ENCODE data around the gene TUBB1. TPM values are rescaled to one million over a fixed set of nuclear protein-coding genes. Genes with fewer than 3 reads are reported as not detected.

The TUBB1 gene
- total and polyA plus RNA-seq, 2 of the 13 experiments (the other 11 are each of a cell fraction or from before 2014, with no cell fraction given) = 0.11 to 57.6 TPM

GRCh38 chr20:58995461-58996225 lies 23.6 kb upstream of the TUBB1 start (continued):
- TF ChIP-seq ZNF580 (CRISPR knock-in tag; IDR thresholded peaks at IDR 0.05; ENCODE audit: borderline replicate concordance, low read depth) = 0 out of 2 replicates have a peak, but pooled peaks have one; percentile 12
- no peak for TF ChIP-seq HOXA9 (CRISPR knock-in tag; IDR thresholded peaks at IDR 0.05; ENCODE audit: borderline replicate concordance)
- TF ChIP-seq HNRNPLL (IDR thresholded peaks at IDR 0.05; ENCODE audit: low read depth, low read length, poor library complexity, severe bottlenecking) = no peak
- no peak for TF ChIP-seq ZNF280D (CRISPR knock-in tag; IDR thresholded peaks at IDR 0.05)
- no peak for TF ChIP-seq ISX (CRISPR knock-in tag; conservative IDR thresholded peaks at IDR 0.05)
- no peak for TF ChIP-seq IKZF4 (CRISPR knock-in tag; IDR thresholded peaks at IDR 0.05; ENCODE audit: borderline replicate concordance, low read depth, not compliant biosample characterization)
- TF ChIP-seq HOMEZ (CRISPR knock-in tag; IDR thresholded peaks at IDR 0.05; ENCODE audit: low read depth) = 0 out of 2 replicates have a peak, but pooled peaks have one; percentile 51
- TF ChIP-seq, protein P1, sequence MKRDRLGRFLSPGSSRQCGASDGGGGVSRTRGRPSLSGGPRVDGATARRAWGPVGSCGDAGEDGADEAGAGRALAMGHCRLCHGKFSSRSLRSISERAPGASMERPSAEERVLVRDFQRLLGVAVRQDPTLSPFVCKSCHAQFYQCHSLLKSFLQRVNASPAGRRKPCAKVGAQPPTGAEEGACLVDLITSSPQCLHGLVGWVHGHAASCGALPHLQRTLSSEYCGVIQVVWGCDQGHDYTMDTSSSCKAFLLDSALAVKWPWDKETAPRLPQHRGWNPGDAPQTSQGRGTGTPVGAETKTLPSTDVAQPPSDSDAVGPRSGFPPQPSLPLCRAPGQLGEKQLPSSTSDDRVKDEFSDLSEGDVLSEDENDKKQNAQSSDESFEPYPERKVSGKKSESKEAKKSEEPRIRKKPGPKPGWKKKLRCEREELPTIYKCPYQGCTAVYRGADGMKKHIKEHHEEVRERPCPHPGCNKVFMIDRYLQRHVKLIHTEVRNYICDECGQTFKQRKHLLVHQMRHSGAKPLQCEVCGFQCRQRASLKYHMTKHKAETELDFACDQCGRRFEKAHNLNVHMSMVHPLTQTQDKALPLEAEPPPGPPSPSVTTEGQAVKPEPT (CRISPR knock-in tag; IDR thresholded peaks at IDR 0.05; ENCODE audit: low read depth) = no peak
- TF ChIP-seq SP1 (IDR thresholded peaks at IDR 0.05) = no peak
- TF ChIP-seq SP1 (CRISPR knock-in tag; IDR thresholded peaks at IDR 0.05) = no peak
- TF ChIP-seq ELF3 (CRISPR knock-in tag; IDR thresholded peaks at IDR 0.05) = peak; percentile 58; the same call in 1 of the 2 replicates
- TF ChIP-seq SMYD3 (CRISPR knock-in tag; IDR thresholded peaks at IDR 0.05) = no peak
- TF ChIP-seq RNF2 (conservative IDR thresholded peaks at IDR 0.05; ENCODE audit: low read depth) = no peak
- no peak for TF ChIP-seq TCF7 (IDR thresholded peaks at IDR 0.05; ENCODE audit: low read depth)
- peak; percentile 62 for TF ChIP-seq FOXP4 (CRISPR knock-in tag; IDR thresholded peaks at IDR 0.05)
- TF ChIP-seq, protein P2, sequence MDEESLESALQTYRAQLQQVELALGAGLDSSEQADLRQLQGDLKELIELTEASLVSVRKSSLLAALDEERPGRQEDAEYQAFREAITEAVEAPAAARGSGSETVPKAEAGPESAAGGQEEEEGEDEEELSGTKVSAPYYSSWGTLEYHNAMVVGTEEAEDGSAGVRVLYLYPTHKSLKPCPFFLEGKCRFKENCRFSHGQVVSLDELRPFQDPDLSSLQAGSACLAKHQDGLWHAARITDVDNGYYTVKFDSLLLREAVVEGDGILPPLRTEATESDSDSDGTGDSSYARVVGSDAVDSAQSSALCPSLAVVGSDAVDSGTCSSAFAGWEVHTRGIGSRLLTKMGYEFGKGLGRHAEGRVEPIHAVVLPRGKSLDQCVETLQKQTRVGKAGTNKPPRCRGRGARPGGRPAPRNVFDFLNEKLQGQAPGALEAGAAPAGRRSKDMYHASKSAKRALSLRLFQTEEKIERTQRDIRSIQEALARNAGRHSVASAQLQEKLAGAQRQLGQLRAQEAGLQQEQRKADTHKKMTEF (CRISPR knock-in tag; IDR thresholded peaks at IDR 0.05) = peak; percentile 86
- TF ChIP-seq SAFB2 (CRISPR knock-in tag; IDR thresholded peaks at IDR 0.05; ENCODE audit: borderline replicate concordance, low read depth) = no peak; the same call in 1 of the 2 replicates
- TF ChIP-seq SAP130 (CRISPR knock-in tag; IDR thresholded peaks at IDR 0.05; ENCODE audit: low read depth) = peak; percentile 86
- TF ChIP-seq AKAP8 (CRISPR knock-in tag; IDR thresholded peaks at IDR 0.05) = peak; percentile 27; the same call in 1 of the 2 replicates
